Mammary epithelial cell (primary cell): ENCODE results near the gene EPHX1.

Experiments
- CTCF ChIP-seq, 2 donors: IDR thresholded peaks in 1 of 2; conservative IDR thresholded peaks in 1 of 2; 2 replicates each; pipeline ENCODE4 v1.5.1; 2011 to 2012; ENCODE audit warnings: inconsistent platforms in 2 of 2, low read length in 2 of 2, mild to moderate bottlenecking in 2 of 2, control low read depth in 1 of 2, low read depth in 1 of 2; ENCODE audit not compliant: insufficient read depth in 1 of 2; ENCODE audit errors: extremely low read depth in 1 of 2
- EZH2 ChIP-seq: IDR thresholded peaks from 2 replicates; pipeline ENCODE4 v1.6.1; 2012; ENCODE audit warnings: low read length, inconsistent platforms, borderline replicate concordance

- TF ChIP-seq CTCF (conservative IDR thresholded peaks at IDR 0.05 in 1 of 2, IDR thresholded peaks at IDR 0.05 in 1 of 2; ENCODE audit: extremely low read depth in 1 of 2, insufficient read depth in 1 of 2, low read depth in 1 of 2, low read length in 2 of 2): no peak
- TF ChIP-seq EZH2: no peak
Measured at GRCh38 chr1:225888289-225888897, 78.5 kb downstream of the EPHX1 start.
